Type B pancreatic cell (in vitro differentiated cells): ENCODE data around the gene DMRT1. TPM values are rescaled to one million over a fixed set of nuclear protein-coding genes. Genes with fewer than 3 reads are reported as not detected.

ENCODE experiments used
- DNase-seq: peaks from one replicate; pipeline ENCODE4 v3.0.0; 2021; ENCODE audit warnings: mixed read lengths; ENCODE audit not compliant: unreplicated experiment; ENCODE audit errors: extremely low spot score
- H3K27ac Mint-ChIP-seq: 2 replicates; pipeline ENCODE4 v1.8.0; 2021; ENCODE audit warnings: mild to moderate bottlenecking, mixed read lengths
- H3K27me3 Mint-ChIP-seq: 2 replicates; pipeline ENCODE4 v1.8.0; 2021; ENCODE audit warnings: mixed read lengths
- H3K36me3 Mint-ChIP-seq: 2 replicates; pipeline ENCODE4 v1.8.0; 2021; ENCODE audit warnings: mixed read lengths
- H3K4me1 Mint-ChIP-seq: one replicate; pipeline ENCODE4 v1.8.0; 2021; ENCODE audit warnings: mixed read lengths; ENCODE audit not compliant: unreplicated experiment
- H3K4me3 Mint-ChIP-seq: 2 replicates; pipeline ENCODE4 v1.8.0; 2021; ENCODE audit warnings: mild to moderate bottlenecking, mixed read lengths
- H3K9me3 Mint-ChIP-seq: 2 replicates; pipeline ENCODE4 v1.8.0; 2021; ENCODE audit warnings: mixed read lengths
- total RNA-seq: library from RNA; stranded (reverse); gene quantifications from 2 replicates; pipeline ENCODE4 v1.2.1, GENCODE V29; 2021; ENCODE audit warnings: low replicate concordance
- TF ChIP-seq, protein P1 (sequence below): fragments of 200-600 bp; sonication (generic); conservative IDR thresholded peaks from 2 replicates; pipeline ENCODE4 v1.5.0; 2021; ENCODE audit warnings: antibody characterized with exemption, mild to moderate bottlenecking

The DMRT1 gene
- total RNA-seq, 1 donor from 2014 or later: not detected

- Mint-ChIP-seq H3K27me3 (peaks cover 75% of the 10 kb centered on the region), H3K9me3 (peaks cover 8% of the 10 kb centered on the region), H3K4me1 (no peaks in the 10 kb centered on the region), H3K36me3 (no peaks in the 10 kb centered on the region), H3K4me3 (no peak overlapping the region), H3K27ac (no peak overlapping the region)
- DNase-seq: no peak
- TF ChIP-seq, protein P1, sequence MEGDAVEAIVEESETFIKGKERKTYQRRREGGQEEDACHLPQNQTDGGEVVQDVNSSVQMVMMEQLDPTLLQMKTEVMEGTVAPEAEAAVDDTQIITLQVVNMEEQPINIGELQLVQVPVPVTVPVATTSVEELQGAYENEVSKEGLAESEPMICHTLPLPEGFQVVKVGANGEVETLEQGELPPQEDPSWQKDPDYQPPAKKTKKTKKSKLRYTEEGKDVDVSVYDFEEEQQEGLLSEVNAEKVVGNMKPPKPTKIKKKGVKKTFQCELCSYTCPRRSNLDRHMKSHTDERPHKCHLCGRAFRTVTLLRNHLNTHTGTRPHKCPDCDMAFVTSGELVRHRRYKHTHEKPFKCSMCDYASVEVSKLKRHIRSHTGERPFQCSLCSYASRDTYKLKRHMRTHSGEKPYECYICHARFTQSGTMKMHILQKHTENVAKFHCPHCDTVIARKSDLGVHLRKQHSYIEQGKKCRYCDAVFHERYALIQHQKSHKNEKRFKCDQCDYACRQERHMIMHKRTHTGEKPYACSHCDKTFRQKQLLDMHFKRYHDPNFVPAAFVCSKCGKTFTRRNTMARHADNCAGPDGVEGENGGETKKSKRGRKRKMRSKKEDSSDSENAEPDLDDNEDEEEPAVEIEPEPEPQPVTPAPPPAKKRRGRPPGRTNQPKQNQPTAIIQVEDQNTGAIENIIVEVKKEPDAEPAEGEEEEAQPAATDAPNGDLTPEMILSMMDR: no peak
Measured at GRCh38 chr9:942805-943580, 101.5 kb downstream of the DMRT1 start.

DNA sequence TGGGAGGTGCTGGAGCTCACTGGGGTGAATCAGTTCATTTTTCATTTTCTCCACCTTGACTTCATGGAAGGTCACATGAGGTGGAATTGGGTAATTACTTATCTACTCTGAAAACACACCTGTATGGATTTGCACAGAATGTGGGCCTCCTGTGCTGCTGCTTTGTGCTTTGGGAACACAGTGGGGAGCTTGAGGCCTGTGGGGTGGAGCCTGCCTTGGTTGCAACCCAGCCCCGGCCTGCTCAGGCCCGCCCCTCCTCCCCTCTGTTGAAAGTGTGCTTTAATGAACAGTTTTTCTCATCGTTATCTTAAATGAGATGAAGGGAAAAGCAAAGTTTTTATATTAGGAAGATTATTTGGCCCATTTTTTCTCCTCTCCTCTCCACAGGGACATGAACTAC is 106.5 kb downstream of the DMRT1 start:
- DNase-seq: no peak
- no peak overlapping the region for H3K27ac Mint-ChIP-seq
- H3K36me3 Mint-ChIP-seq: no peaks in the 10 kb centered on the region
- H3K27me3 Mint-ChIP-seq: peaks cover 64% of the 10 kb centered on the region
- no peaks in the 10 kb centered on the region for H3K9me3 Mint-ChIP-seq
- TF ChIP-seq, protein P1: no peak
- no peaks in the 10 kb centered on the region for H3K4me1 Mint-ChIP-seq
- no peak overlapping the region for H3K4me3 Mint-ChIP-seq

DNA sequence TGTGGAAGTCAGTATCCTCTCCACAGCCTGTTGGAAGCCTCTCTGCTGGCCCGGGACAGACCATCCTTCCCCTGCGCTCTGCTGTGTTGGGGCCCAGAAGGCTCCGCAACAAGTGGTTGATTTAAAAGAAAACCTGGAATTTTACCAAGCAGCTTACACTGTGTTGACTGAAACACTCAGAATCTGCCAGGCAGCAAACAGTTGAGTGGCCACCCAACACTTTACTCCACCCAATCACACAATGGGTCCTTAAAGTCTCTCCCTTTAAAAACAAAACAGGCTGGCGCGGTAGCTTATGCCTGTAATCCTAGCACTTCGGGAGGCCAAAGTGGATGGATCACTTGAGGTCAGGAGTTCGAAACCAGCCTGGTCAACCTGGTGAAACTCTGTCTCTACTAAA is 107.0 kb downstream of the DMRT1 start:
- no peaks in the 10 kb centered on the region for H3K36me3 Mint-ChIP-seq
- H3K4me1 Mint-ChIP-seq: no peaks in the 10 kb centered on the region
- no peaks in the 10 kb centered on the region for H3K9me3 Mint-ChIP-seq
- no peak for DNase-seq
- peaks cover 59% of the 10 kb centered on the region for H3K27me3 Mint-ChIP-seq
- H3K4me3 Mint-ChIP-seq: no peak overlapping the region
- TF ChIP-seq, protein P1: no peak
- no peak overlapping the region for H3K27ac Mint-ChIP-seq

GRCh38 chr9:950139-950538 is 108.6 kb downstream of the DMRT1 start:
- Mint-ChIP-seq H3K4me3 (no peak overlapping the region), H3K9me3 (no peaks in the 10 kb centered on the region), H3K4me1 (no peaks in the 10 kb centered on the region), H3K27ac (no peak overlapping the region), H3K36me3 (no peaks in the 10 kb centered on the region), H3K27me3 (peaks cover 43% of the 10 kb centered on the region)
- no peak for DNase-seq
- TF ChIP-seq, protein P1: no peak

- no peak for DNase-seq
- Mint-ChIP-seq H3K4me1 (no peaks in the 10 kb centered on the region), H3K9me3 (no peaks in the 10 kb centered on the region), H3K4me3 (no peak overlapping the region), H3K27me3 (peaks cover 32% of the 10 kb centered on the region), H3K27ac (no peak overlapping the region), H3K36me3 (no peaks in the 10 kb centered on the region)
- TF ChIP-seq, protein P1: no peak
Measured at GRCh38 chr9:952546-952945, 111.0 kb downstream of the DMRT1 start.
